GM12864 (cell line): ENCODE results near the gene SLC24A3.
A peak's percentile ranks its signal among the peaks of the same experiment; 100 is the strongest.

ENCODE experiments used
- DNase-seq: peaks from one replicate; pipeline ENCODE4 v3.0.0-alpha.2; 2011; ENCODE audit warnings: low read depth
- H3K4me3 ChIP-seq: 2 replicates; pipeline ENCODE4 v1.5.1; 2011; ENCODE audit warnings: mild to moderate bottlenecking, low read depth, low read length, control low read depth
- TF ChIP-seq, protein P1 (sequence below): IDR thresholded peaks from 2 replicates; pipeline ENCODE4 v1.5.1; 2011; ENCODE audit warnings: low read depth, mild to moderate bottlenecking, moderate library complexity, low read length, control low read depth, inconsistent platforms; ENCODE audit errors: missing control alignments

SLC24A3 gene

DNA sequence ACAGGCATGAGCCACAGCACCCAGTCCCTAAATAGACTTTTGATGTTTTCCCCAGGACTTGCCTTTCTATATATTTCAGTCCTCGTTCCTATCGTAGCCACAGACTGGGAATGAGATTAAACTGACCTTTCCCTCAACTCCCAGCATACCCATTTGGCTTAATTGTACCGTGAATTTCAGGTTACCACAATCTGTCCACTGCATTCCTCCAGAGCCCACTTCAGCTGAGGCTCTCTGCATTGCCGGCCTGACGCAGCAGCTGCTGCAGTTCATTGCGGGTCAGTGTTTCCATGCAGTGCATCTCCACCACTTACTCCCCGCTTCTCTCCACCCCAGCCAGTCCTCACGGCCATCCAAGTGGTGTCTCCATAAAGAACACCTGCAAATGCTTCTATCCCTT, 442.5 kb downstream of the SLC24A3 start:
- H3K4me3 ChIP-seq: no peak overlapping the region
- TF ChIP-seq, protein P1, sequence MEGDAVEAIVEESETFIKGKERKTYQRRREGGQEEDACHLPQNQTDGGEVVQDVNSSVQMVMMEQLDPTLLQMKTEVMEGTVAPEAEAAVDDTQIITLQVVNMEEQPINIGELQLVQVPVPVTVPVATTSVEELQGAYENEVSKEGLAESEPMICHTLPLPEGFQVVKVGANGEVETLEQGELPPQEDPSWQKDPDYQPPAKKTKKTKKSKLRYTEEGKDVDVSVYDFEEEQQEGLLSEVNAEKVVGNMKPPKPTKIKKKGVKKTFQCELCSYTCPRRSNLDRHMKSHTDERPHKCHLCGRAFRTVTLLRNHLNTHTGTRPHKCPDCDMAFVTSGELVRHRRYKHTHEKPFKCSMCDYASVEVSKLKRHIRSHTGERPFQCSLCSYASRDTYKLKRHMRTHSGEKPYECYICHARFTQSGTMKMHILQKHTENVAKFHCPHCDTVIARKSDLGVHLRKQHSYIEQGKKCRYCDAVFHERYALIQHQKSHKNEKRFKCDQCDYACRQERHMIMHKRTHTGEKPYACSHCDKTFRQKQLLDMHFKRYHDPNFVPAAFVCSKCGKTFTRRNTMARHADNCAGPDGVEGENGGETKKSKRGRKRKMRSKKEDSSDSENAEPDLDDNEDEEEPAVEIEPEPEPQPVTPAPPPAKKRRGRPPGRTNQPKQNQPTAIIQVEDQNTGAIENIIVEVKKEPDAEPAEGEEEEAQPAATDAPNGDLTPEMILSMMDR: no peak
- DNase-seq: no peak

- TF ChIP-seq, protein P1: no peak
- peak; percentile 91 for DNase-seq
- H3K4me3 ChIP-seq: peak overlapping the region; percentile 25
Measured at GRCh38 chr20:19658137-19658536, 445.7 kb downstream of the SLC24A3 start.

DNA sequence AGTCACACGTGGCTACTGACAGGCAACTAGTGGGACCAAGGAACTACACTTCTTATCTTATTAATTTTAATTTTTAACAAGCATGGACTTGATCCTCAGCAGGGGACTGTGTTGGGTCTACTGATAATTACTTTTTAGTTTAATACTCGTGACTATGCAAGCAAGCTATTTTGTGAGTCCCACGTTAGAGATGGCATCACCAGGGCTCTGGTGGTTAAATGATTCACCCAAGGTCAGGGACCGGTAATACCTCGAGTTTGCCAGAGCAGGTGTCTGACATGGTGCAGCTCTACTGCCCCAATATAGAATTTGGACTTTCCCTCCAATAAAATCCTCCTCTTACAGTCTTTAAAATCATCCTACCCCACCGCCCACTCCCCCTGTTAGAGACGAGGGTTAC, 447.0 kb downstream of the SLC24A3 start:
- TF ChIP-seq, protein P1: no peak
- H3K4me3 ChIP-seq: no peak overlapping the region
- no peak for DNase-seq

DNA sequence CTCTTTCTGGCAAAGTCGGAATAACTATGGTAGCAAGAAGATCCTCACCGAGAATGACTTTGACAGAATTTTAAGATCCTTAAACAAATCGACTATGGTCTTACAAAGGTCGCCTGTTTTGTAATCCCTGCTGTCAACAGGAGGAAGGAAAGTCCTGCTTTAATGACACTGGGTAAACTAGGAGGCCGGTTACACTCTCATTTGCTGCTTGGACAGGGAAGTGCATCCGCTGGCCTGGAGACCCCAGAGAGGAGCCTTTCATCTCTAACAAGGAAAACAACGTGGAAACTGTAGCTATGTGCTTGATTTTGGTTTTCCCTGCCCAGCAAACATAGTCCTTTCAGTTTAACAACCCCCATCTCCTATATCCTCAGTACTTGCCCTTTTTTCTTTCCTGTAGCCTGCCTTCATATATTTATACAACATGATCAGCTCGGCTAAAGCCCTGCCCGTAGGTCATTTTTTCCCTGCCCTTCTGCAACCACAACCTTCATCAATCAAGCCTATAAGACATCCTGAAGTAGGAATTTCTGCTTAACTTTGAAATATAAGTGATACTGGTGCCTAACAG, 448.5 kb downstream of the SLC24A3 start:
- DNase-seq: no peak
- H3K4me3 ChIP-seq: no peak overlapping the region
- TF ChIP-seq, protein P1: no peak

DNA sequence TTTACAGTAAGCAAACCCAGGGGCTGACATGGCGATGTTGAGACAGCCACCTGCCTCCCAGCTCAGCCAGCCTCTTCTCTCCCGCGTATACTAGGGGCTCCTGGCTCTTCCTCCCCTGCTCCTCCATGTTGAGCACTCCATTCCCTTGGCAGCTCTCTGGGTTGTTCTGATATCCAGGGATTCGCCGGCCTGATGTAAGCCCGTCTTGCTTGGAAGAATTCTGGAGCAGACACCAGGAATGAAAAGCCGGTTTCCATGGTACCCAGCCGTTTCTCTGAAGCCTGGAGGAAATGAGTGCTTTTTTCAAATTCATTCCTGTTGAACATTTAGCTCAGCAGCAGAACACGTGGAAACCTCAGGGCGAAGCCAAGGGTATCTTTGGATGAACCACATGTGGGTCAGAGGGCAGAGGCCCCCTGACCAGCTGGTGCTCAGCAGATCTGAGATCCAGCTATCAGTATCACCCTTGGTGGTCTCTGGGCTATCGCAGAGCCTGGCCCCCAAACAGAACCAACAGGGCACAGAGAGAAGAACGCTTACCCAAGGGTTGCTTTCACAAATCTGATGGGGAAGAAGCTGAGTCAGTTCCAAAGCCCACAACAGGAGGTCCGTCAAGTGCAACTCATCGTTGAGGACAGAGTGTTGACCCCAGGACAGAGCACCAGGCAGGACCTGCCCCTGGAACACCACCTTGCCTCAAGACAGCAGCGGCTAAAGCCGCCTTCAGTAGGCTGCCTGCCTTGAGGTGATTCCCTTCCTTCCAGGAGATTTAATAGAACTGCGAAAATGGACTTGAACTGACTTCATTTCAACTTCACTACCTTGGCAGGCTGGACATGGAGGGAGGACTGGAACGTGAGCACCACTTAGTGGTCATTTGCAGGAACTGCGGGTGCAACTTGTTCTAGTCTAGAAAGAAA, 449.5 kb downstream of the SLC24A3 start:
- TF ChIP-seq, protein P1: peak; percentile 97
- peak; percentile 55 for DNase-seq
- no peak overlapping the region for H3K4me3 ChIP-seq

DNA sequence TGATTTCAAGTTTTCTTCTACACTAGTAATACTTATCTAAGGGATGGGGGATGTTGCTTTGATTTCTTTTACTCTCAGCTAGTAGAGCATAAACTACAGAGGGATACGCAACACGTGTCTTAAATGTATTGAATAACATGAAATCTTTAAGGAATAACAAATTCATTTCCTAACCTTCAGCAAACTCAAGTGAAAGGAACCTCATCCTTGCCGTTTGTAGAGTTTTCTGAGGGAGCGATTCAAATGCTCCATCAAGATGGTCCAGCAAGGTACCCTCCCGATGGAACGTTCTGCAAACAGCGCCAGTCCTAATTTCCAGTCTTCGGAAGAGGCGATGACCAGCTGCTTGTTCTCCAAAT, 450.2 kb downstream of the SLC24A3 start:
- TF ChIP-seq, protein P1: no peak
- no peak overlapping the region for H3K4me3 ChIP-seq
- no peak for DNase-seq
